CD4-positive, alpha-beta T cell treated with Interleukin-15 for 1 hour (primary cell): ENCODE results near the gene RND3.

Experiments used
- DNase-seq: peaks from one replicate; pipeline ENCODE4 v3.0.0-alpha.2; 2020

RND3 gene, protein sequence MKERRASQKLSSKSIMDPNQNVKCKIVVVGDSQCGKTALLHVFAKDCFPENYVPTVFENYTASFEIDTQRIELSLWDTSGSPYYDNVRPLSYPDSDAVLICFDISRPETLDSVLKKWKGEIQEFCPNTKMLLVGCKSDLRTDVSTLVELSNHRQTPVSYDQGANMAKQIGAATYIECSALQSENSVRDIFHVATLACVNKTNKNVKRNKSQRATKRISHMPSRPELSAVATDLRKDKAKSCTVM

DNA sequence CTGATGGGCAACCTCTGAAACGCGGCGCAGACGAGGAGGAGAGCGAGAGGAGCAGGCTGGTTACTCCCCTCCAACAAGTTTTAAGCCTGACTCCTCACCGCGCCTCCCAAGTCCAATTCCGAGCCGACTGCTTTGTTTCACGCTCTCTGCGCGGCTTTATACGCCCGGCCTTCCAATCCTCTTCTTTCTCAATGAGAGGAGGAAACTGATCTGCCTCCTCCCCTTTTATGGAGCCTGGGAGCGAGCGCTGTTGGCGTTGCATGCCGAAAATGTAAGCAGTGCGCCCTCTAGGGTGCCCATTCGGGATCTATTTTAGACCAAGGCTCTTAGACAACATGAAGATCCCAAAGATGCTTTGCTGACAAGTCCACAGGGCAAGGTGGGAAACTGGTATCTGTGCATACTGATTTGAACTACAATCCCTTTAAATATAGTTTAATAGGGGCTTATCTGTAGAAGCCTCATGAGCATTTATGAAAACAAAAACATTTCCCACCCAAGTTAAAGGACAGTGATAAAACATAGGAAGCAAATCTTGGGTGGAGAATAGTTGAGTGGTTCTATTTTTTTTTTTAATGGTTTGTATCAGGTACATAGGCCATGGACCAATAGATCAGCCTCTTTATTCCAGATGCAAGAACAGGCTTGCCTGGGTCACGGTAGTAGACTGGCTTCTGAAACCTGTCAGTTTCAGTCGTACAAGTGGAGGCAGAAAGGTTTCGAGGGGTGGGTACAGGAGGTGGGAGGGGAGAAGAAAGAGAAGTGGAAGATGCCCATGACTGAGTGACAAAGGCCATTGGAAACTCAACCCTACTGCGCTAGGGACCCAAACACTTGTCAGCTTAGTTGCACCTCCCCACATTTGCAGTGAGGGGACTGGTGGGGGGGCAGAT, at the start of gene RND3:
Gene RND3, minus strand, starts transcription at position 131 of the 893 bp plus-strand sequence. CDS start 250 bp downstream, outside the sequence.
- no peak for DNase-seq

DNA sequence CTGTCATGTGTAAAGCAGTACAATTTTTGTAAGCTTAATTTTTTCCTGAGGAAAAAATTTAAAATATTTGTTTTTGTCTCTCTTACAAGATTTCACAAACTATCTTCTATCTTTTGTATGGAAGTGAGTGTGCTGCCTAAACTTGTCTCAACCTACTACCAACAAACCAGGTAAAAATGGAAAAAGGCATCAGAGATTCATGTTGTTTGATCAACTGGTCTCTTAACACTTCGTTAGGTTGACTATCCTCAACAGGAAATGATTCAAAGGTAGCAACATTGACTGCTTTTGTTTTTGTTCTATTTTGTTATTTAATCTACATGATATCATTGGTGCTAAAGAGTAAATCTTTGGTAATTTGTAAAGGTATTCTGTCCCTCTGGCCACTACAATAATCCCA, 47.7 kb upstream of the RND3 start:
- no peak for DNase-seq

GRCh38 chr2:150532879-150533278, 45.4 kb upstream of the RND3 start:
- no peak for DNase-seq

GRCh38 chr2:150532020-150532419, 44.6 kb upstream of the RND3 start:
- no peak for DNase-seq

DNA sequence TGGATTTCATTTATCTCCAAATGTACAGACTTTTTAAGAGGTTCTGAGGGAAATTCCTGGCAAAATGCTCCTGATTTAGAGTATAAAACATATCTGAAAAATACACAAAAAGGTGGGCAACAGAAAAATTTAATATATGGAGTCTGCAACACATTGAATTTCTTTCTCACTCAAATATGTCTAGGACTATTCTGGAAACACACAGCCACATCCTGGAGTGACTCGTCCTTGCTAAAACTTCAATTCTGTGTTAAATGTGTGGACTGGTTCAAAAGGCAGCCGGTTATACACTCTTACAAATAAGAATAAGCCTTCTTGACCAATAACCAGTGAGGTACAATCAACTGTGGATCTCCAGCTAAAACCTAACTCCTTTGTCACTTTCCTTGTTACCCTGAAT, 44.1 kb upstream of the RND3 start:
- DNase-seq, result no peak

GRCh38 chr2:150530168-150530567, 42.7 kb upstream of the RND3 start:
- DNase-seq, result no peak

DNA sequence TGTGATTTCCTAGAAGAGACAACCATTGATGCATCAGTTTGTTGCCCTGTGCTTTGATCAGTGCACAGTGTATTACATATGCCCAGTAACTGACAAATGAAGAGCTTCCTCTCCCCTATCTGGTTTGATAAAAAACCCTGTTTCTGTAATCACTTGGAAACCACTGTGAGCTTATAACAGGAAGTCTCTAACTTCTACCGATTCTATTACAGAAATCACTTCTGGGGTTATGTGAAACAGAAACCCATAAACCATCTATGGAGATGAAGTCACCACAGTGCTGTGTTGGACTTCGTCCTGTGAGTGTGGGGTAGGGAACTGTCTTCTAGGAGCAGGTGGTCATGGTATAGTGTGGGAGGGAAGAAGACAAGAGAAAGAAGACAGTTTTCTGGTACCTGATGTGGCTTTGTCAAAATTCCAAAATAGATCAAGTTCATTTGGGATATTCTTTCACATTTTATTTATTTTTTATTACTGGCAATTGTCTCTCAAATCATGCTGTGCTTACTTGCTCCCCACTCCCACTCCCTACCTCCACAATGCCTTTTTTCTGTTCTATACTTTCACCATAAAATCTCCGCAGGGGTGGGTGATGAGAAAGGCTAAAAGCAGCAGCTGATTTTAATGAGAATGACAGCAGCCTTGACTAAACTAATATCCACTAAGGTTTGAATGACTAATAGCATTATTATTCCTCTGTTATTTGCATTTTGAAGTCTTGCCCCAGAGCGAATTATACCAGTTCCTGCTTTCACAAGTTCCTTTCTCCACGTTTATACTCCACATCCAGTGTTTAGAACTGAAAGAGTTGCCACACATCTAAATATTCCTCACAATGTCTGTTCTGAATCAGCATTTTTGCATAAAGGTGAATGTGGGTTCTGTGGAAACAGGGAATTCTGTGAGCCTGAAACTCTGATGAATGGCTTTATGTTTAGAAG, 41.7 kb upstream of the RND3 start:
- no peak for DNase-seq

GRCh38 chr2:150526827-150527226, 39.4 kb upstream of the RND3 start:
- no peak for DNase-seq

GRCh38 chr2:150526006-150526405, 38.5 kb upstream of the RND3 start:
- no peak for DNase-seq

DNA sequence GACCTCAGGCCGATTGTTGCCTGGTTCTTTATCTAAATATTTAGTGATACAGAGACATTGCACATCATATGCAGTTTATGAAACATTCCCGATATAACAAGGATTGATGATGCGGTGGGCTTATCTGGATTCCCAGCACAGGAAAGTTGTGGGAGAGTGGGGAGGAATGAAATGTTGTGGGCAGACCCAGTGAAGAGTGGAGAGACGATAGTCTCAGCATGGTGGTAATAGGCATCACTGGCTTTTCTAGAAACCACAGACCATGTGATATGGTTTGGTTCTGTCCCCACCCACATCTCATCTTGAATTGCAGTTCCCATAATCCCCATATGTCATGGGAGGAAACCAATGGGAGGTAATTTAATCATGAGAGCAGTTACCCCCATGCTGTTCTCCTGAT, 34.8 kb upstream of the RND3 start:
- DNase-seq, result no peak

GRCh38 chr2:150520887-150521664, 33.6 kb upstream of the RND3 start:
- DNase-seq, result no peak

GRCh38 chr2:150520033-150520432, 32.6 kb upstream of the RND3 start:
- no peak for DNase-seq

DNA sequence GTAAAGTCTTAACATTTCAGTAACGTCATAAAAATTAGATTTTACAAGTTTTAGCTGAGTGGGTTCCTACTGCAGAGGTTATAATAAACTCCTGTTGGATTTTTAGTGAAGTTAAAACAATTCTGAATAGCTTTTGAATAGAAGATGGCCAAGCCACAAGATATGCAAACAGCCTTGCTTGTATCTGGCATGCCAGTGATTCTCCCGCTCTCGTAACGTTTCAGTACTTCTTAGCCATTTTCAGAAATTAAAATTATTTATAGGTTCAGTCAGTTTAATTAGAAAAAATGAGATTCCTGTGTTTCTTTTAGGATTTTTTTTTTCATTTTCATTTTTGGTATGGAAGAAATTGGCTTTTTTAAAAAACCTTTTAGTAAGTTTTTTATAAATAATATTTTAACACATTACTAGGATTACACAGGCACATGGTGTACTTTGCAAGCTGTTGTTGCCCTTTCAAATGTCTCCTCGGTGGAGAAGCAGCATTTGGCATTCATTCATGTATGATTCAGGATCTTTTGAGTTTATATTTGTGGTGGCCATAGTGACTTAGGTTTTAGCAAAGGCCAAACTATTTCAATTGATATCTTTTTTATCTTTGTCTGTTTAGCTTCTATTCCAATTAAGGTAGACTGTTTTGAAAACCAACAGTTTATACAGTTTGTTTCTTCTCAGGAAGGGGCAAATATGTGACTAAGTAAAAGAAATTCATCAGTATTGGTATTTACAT, 30.6 kb upstream of the RND3 start:
- no peak for DNase-seq

GRCh38 chr2:150513647-150514046, 26.2 kb upstream of the RND3 start:
- DNase-seq, result no peak

DNA sequence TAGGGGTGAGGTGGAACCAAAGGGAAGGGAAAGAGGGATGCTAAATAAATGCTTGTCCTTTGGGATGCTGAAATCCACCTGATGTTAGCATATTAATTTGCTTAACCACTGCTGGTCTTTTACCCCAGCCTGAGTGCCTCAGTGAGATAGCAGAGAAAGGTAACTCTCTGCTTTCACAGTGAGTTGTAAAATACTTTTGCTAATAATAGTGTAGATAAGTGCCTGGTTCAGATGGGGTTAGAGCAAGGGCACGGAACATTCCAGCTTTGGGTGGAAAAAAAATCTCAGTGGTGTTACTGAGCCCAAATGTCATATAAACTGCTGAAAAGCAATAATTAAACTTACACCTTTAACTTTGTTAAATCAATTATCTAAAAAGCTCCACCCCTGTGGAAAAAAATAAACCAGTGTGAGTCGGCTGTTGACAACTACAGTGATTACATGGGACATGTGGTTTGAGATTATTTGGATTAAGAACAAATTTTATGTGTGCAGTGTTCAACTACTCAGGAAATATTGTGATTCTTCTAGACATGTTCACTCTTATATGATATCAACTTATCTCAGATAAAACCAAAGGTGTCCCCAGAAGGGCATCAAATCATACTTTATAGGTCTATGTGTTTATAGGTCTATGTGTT, 21.1 kb upstream of the RND3 start:
- DNase-seq, result no peak

DNA sequence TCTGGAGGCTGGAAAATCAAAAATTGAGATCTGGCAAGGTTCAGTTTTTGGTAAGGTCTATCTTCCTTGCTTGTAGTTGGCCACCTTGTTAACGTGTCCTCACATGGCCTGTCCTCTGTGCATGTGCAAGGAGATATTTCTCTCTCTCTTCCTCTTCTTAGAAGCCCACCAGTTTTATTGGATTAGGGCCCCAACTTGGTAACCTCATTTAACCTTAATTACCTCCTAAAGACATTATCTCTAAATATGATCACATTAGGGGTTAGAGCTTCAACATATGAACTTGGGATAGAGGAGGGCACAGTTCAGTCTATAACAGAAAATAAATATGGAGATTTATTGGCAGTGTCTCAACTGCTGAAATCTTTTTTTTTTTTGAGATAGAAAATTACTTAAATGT, 19.6 kb upstream of the RND3 start:
- no peak for DNase-seq

- DNase-seq, result no peak
These were observed 17.7 kb upstream of the RND3 start for GRCh38 chr2:150505178-150505577.

- DNase-seq, result no peak
These were observed 8.6 kb upstream of the RND3 start for GRCh38 chr2:150495993-150496627.

DNA sequence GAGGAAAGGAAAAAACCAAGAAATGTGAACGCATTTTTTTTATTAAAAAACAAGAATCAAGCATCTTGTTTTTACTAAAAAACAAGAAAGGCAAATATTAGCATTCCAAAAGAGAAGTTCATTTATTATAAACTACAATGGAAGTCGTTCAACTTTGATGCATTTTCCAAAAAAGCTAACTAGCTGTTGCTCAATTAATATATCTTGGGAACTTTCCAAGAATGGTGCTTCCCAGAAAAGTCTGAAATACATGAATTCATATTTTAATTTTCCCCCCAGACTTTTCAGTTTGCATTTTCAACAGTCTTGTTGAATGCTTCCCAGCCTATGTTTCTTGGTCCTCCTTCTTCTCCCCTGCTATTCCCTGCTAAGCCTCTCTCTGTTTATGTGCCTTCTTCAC, 7.5 kb upstream of the RND3 start:
- no peak for DNase-seq

DNA sequence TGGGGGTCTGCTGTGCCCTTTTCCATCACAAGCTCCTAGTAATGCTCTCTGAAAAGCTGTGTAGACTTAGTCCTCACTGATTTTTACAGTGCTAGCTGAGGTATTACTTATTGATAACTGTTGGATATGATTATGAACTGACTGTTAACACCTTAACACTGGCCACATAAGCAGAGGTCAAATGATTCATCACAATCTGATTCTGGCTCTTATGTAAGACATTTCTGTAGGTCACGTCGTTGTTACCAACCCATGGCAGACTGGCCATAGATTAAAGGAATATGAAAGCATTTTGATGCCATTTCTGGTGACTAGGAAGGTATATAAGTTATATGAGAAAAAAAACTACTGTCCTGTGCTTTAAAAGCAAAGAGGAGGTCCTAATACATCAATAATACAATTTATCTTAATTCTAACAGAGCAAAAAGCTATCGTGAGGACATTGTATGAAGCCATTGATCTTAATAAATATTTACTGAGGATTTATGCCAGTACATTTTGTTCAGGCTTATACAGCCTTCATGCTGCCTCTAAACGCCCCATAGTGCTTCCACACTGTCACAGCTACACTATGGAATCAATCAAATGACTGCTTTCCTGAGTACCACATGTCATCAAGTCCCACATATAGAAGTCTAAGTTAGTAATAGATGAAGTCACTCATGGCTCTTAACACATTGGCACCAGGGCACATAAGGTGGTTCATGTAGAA, 6.9 kb upstream of the RND3 start:
- no peak for DNase-seq
